NCI-H2171 treated with DMSO at 0.1 percent for 48 hours (cell line): ENCODE data around the gene CYTH2.
"Not testable (repeated sequence)": the region's sequence is repeated elsewhere in the genome, so short reads cannot be mapped to it uniquely, and the experiment has no call there.

ENCODE experiments used
- DNase-seq: peaks from one replicate; lab custom pipeline; 2025; lab: John Stamatoyannopoulos, UW

The CYTH2 gene

GRCh38 chr19:48511800-48512503, 42.8 kb downstream of the CYTH2 start, which contains the start of gene LMTK3:
LMTK3 (minus strand) TSS chr19:48511835; CDS start chr19:48511576, 259 bp downstream.
- DNase-seq: peak; percentile 75

- DNase-seq: no peak
Observed at GRCh38 chr19:48512504-48513288, 43.5 kb downstream of the CYTH2 start.

GRCh38 chr19:48513289-48514122, 44.3 kb downstream of the CYTH2 start:
- DNase-seq: peak; percentile 84

- no peak for DNase-seq
Observed at GRCh38 chr19:48514123-48514458, 44.9 kb downstream of the CYTH2 start.

GRCh38 chr19:48516536-48516935, 47.4 kb downstream of the CYTH2 start:
- DNase-seq: no peak

- no peak for DNase-seq
Observed at GRCh38 chr19:48518207-48518606, 49.0 kb downstream of the CYTH2 start.

GRCh38 chr19:48519426-48519825, 50.3 kb downstream of the CYTH2 start:
- DNase-seq: not testable (repeated sequence)

- no peak for DNase-seq
Observed at GRCh38 chr19:48520134-48520533, 51.0 kb downstream of the CYTH2 start.

GRCh38 chr19:48524221-48524620, 55.1 kb downstream of the CYTH2 start:
- DNase-seq: no peak

- DNase-seq: no peak
Observed at GRCh38 chr19:48524732-48525131, 55.6 kb downstream of the CYTH2 start.

GRCh38 chr19:48529156-48529555, 60.0 kb downstream of the CYTH2 start:
- no peak for DNase-seq

GRCh38 chr19:48530066-48530720, 61.0 kb downstream of the CYTH2 start:
- peak; percentile 31 for DNase-seq

GRCh38 chr19:48530770-48531169, 61.6 kb downstream of the CYTH2 start:
- DNase-seq: no peak
